Tibial nerve (tissue), 4 donors: ENCODE data around the gene PFKFB1. TPM values are rescaled to one million over a fixed set of nuclear protein-coding genes. Genes with fewer than 3 reads are reported as not detected.

ENCODE experiments used
- DNase-seq, 2 donors: peaks; one replicate each; pipeline ENCODE4 v3.0.0-alpha.2; 2019; ENCODE audit warnings: low spot score in 2 of 2
- H3K27ac ChIP-seq, 4 donors: fragments of 200-600 bp; sonication (generic) in 3 of 4; one replicate each; pipeline ENCODE4 v1.5.1; 2017 to 2019; ENCODE audit warnings: mild to moderate bottlenecking in 1 of 4
- H3K27me3 ChIP-seq, 2 donors: fragments of 200-600 bp; sonication (generic) in 1 of 2; one replicate each; pipeline versions ENCODE4 v1.5.1 to v1.6.0; 2017 to 2019
- H3K36me3 ChIP-seq, 3 donors: fragments of 200-600 bp; sonication (generic); one replicate each; pipeline ENCODE4 v1.5.1; 2018 to 2019
- H3K4me1 ChIP-seq, 4 donors: fragments of 200-600 bp; sonication (generic) in 3 of 4; one replicate each; pipeline ENCODE4 v1.5.1; 2017 to 2019
- H3K4me3 ChIP-seq, 4 donors: fragments of 200-600 bp; sonication (generic) in 3 of 4; one replicate each; pipeline ENCODE4 v1.5.1; 2017 to 2019; ENCODE audit warnings: mild to moderate bottlenecking in 1 of 4, moderate library complexity in 1 of 4
- H3K9me3 ChIP-seq, 4 donors: fragments of 200-600 bp; sonication (generic) in 3 of 4; one replicate each; pipeline ENCODE4 v1.5.1; 2017 to 2019
- CTCF ChIP-seq, 5 experiments: fragments of 200-600 bp in 3 of 5; fragments of 450-650 bp in 2 of 5; sonication (generic) in 3 of 5; IDR thresholded peaks; one replicate each; pipeline ENCODE4 v1.5.1; 2016 to 2019; ENCODE audit warnings: antibody characterized with exemption in 5 of 5, mild to moderate bottlenecking in 3 of 5, moderate library complexity in 2 of 5
- EP300 ChIP-seq, 2 donors: sonication (generic); formaldehyde crosslinking; IDR thresholded peaks; one replicate each; pipeline ENCODE4 v1.6.1; 2017; ENCODE audit warnings: antibody characterized with exemption in 2 of 2, mild to moderate bottlenecking in 1 of 2
- POLR2A ChIP-seq, 2 donors: fragments of 450-650 bp; IDR thresholded peaks; one replicate each; pipeline ENCODE4 v1.6.1; 2017; ENCODE audit warnings: antibody characterized with exemption in 2 of 2, mild to moderate bottlenecking in 2 of 2, moderate library complexity in 2 of 2
- WGBS, 2 donors: methylation state at CpG; one replicate each; pipeline ENCODE4 v1.1.5; 2018; 5-methylcytosine and 5-hydroxymethylcytosine counted together
- total RNA-seq, 4 donors: library from RNA; depleted of rRNA; stranded (reverse); fragments of >200 nt; gene quantifications; one replicate each; pipeline ENCODE4 v1.1.0, GENCODE V29; 2016

The PFKFB1 gene
- total RNA-seq, 4 donors from 2014 or later, result 1.8 to 9.2 (median 3.7) TPM

- Histone ChIP-seq H3K9me3 (no peaks in the 10 kb centered on the region), H3K27me3 (no peaks in the 10 kb centered on the region), H3K4me3 (no peak overlapping the region), H3K27ac (no peak overlapping the region), H3K36me3 (no peaks in the 10 kb centered on the region), H3K4me1 (no peaks in the 10 kb centered on the region)
- 83 to 90% methylated on average over 1 to 3 of the region's 4 CpGs for WGBS, 2 donors
- no peak for TF ChIP-seq POLR2A (IDR thresholded peaks at IDR 0.05)
- no peak for TF ChIP-seq CTCF (IDR thresholded peaks at IDR 0.05)
- TF ChIP-seq EP300 (IDR thresholded peaks at IDR 0.05), result no peak
- DNase-seq, result no peak
Observed at GRCh38 chrX:55014897-55015299, 20.9 kb upstream of the PFKFB1 start.

DNA sequence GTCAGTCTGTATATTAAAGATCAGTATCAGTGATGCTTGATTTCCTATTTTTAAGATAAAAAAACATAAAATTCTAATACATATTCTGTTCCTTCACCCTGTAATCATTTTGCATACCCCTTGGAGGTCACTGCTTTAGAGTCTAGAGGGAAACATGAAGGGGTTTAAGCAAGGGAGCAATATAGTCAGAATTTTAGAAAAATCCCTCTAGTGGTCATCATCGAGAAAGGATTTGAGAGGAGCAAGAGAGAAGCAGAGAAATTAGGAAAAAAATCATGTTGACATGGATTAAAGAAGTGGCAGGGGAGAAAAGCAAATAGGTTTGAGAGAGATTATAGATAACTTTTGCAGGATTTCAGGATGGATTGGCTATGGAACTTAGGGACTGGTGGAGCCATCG lies 17.3 kb upstream of the PFKFB1 start:
- no peak for DNase-seq
- Histone ChIP-seq H3K27ac (no peak overlapping the region), H3K9me3 (no peaks in the 10 kb centered on the region), H3K4me1 (no peaks in the 10 kb centered on the region), H3K36me3 (peaks cover 0 to 13% (median 0%) of the 10 kb centered on the region in 3 donors), H3K4me3 (no peak overlapping the region), H3K27me3 (no peaks in the 10 kb centered on the region)
- 38 to 44% methylated on average over 2 of the region's 2 CpGs for WGBS, 2 donors
- TF ChIP-seq CTCF (IDR thresholded peaks at IDR 0.05) (no peak), EP300 (IDR thresholded peaks at IDR 0.05) (no peak), POLR2A (IDR thresholded peaks at IDR 0.05) (no peak)

DNA sequence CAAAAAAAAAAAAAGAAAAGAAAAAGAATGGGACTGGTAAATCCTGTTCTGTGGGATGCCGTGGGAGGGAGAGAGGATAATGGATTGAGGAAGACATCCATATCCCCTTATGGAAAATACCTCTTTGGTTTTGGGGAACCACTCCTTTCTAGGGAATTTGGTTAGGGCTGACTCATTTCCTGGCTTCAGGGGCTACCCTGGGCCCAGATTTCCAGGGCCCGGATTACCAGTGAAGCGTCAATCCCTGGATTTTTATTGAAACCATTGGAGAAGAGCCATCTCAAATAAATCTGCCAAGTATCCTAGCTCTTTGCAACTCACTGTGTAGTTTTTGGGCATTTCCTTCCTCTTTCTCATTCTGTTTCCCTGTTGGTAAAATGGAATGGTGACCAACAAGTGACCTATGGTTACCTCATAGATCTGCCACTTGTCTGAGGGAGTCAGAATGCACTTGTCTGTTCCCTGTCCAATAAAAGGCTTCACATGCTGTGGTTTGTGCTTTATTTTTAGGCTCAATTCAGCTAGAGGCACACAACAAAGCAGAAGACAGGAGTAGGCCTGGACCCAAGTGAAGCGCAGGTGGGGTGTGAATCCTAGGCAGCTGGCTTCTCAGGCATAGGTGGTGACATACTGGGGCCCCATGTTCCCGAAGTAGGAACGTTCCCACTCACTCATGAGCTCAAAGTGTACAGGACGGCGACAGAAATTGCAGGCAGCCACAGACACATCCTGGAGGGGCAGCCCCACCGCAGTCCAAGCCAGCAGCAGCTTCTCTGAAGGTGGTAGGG lies 14.8 kb upstream of the PFKFB1 start:
- Histone ChIP-seq H3K27me3 (no peaks in the 10 kb centered on the region), H3K9me3 (no peaks in the 10 kb centered on the region), H3K36me3 (peaks cover 0 to 33% (median 0%) of the 10 kb centered on the region in 3 donors), H3K4me3 (no peak overlapping the region), H3K4me1 (no peaks in the 10 kb centered on the region), H3K27ac (peak overlapping the region in 1 of 4 donors; percentile 15)
- WGBS, 2 donors, result 67 to 75% methylated on average over 6 to 9 of the region's 9 CpGs
- DNase-seq, result no peak
- no peak for TF ChIP-seq EP300 (IDR thresholded peaks at IDR 0.05)
- TF ChIP-seq CTCF (IDR thresholded peaks at IDR 0.05), result no peak
- no peak for TF ChIP-seq POLR2A (IDR thresholded peaks at IDR 0.05)

DNA sequence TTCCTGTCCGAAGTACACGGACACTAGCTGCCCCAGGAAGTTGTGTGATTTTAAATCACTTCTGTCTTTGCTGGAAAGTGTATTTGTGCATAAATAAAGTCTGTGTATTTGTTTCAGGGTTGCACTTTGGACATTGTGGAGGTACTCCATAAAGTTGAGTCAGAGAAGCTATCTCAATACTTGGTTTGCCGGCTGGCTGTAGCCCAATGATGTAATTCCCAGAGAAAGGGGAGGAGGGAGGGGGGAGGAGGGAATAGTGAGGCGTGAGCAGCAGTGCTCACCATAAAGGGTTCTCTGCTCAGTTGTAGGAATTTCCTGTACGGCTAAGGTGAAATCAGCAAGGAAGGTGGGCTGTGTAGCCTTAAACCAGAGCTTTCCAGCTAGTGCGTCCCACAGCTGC lies 13.7 kb upstream of the PFKFB1 start:
- Histone ChIP-seq H3K4me3 (no peak overlapping the region), H3K9me3 (no peaks in the 10 kb centered on the region), H3K36me3 (peaks cover 0 to 43% (median 0%) of the 10 kb centered on the region in 3 donors), H3K4me1 (no peaks in the 10 kb centered on the region), H3K27me3 (no peaks in the 10 kb centered on the region), H3K27ac (no peak overlapping the region)
- WGBS, 2 donors, result 36 to 67% methylated on average over 5 to 6 of the region's 6 CpGs
- DNase-seq, result peak in 1 of 2 donors; percentile 6
- no peak for TF ChIP-seq POLR2A (IDR thresholded peaks at IDR 0.05)
- TF ChIP-seq EP300 (IDR thresholded peaks at IDR 0.05), result no peak
- no peak for TF ChIP-seq CTCF (IDR thresholded peaks at IDR 0.05)

GRCh38 chrX:55006827-55007621 lies 13.0 kb upstream of the PFKFB1 start:
- Histone ChIP-seq H3K36me3 (peaks cover 0 to 50% (median 0%) of the 10 kb centered on the region in 3 donors), H3K4me1 (no peaks in the 10 kb centered on the region), H3K27ac (no peak overlapping the region), H3K27me3 (no peaks in the 10 kb centered on the region), H3K4me3 (no peak overlapping the region), H3K9me3 (no peaks in the 10 kb centered on the region)
- WGBS, 2 donors, result 91 to 96% methylated on average over 16 to 18 of the region's 18 CpGs
- DNase-seq, result no peak
- TF ChIP-seq CTCF (IDR thresholded peaks at IDR 0.05), result no peak
- TF ChIP-seq EP300 (IDR thresholded peaks at IDR 0.05), result no peak
- no peak for TF ChIP-seq POLR2A (IDR thresholded peaks at IDR 0.05)
